ENCODE results near the gene MCUB. TPM values are rescaled to one million over a fixed set of nuclear protein-coding genes. Genes with fewer than 3 reads are reported as not detected.

MCUB gene
- total and polyA plus RNA-seq, 2 donors (not counting 3 experiments of a cell fraction or from before 2014, with no cell fraction given) = 32.5 to 53.8 TPM

DNA sequence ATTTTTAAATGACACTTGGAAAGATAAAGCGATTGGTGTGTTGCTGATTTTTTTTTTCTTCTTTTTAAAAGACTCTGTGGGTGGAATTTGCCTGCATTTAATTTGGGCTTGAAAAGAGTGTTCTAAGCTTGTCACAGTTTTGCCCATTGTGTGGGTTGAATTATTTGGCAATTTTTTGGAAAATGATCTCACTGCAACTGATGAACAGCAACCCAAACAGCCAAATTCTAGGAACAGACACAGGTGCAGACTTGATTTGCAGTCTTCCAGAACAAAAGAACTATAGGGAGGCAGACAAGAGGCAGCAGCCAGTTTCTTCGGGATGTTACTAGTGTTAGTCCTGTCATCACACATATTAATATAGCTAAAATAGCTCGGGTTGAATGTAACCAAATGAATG, 102.7 kb downstream of the MCUB start:
- no peaks in the 10 kb centered on the region for H3K79me2 ChIP-seq (ENCODE audit: control insufficient read depth, insufficient read depth, low read length)
- H3K9ac ChIP-seq (replicated peaks; ENCODE audit: extremely low read depth, insufficient read depth, low read length) = no peak overlapping the region
- CTCF ChIA-PET = interaction anchor here (1.0 to 1.1 kb wide), 2 partner anchors 10 to 230 kb away, joined by 3 to 4 read pairs; no protein-coding TSS in a partner anchor
- no peaks in the 10 kb centered on the region for H3K9me1 ChIP-seq (replicated peaks; ENCODE audit: control insufficient read depth, extremely low read depth, insufficient read depth, low read length)
- no TSS peak for BruUV-seq (replicated peaks)
- intact Hi-C loops (cut with micrococcal nuclease) (no loop called here), dilution Hi-C loops (cut with MboI; ENCODE audit: extremely low pct_ligation_motif_present, low sequenced_read_pairs) (no loop called here)
- no peak for FAIRE-seq
- TF ChIP-seq POLR2AphosphoS5 (IDR thresholded peaks at IDR 0.05; ENCODE audit: insufficient read depth, low read depth, low read length) = no peak
- no peak for TF ChIP-seq GATA2 (IDR thresholded peaks at IDR 0.05; ENCODE audit: insufficient read depth, insufficient read length, low read depth, low read length)
- TF ChIP-seq, protein P1, sequence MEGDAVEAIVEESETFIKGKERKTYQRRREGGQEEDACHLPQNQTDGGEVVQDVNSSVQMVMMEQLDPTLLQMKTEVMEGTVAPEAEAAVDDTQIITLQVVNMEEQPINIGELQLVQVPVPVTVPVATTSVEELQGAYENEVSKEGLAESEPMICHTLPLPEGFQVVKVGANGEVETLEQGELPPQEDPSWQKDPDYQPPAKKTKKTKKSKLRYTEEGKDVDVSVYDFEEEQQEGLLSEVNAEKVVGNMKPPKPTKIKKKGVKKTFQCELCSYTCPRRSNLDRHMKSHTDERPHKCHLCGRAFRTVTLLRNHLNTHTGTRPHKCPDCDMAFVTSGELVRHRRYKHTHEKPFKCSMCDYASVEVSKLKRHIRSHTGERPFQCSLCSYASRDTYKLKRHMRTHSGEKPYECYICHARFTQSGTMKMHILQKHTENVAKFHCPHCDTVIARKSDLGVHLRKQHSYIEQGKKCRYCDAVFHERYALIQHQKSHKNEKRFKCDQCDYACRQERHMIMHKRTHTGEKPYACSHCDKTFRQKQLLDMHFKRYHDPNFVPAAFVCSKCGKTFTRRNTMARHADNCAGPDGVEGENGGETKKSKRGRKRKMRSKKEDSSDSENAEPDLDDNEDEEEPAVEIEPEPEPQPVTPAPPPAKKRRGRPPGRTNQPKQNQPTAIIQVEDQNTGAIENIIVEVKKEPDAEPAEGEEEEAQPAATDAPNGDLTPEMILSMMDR (IDR thresholded peaks at IDR 0.05; ENCODE audit: extremely low read depth in 1 of 2, insufficient read depth in 1 of 2, low read depth in 1 of 2, low read length in 2 of 2) = no peak
- no peak overlapping the region for H2AFZ ChIP-seq (ENCODE audit: low read depth, low read length)
- no peaks in the 10 kb centered on the region for H3K4me1 ChIP-seq (ENCODE audit: control insufficient read depth, extremely low read depth, insufficient read depth, low read length)
- no peak for DNase-seq (ENCODE audit: low read depth, low spot score)
- no peak overlapping the region for H3K4me3 ChIP-seq (replicated peaks in 1 of 3; ENCODE audit: insufficient read depth in 1 of 3, low read depth in 1 of 3, low read length in 3 of 3)
- POLR2A ChIA-PET = no interaction called here
- no peak overlapping the region for H3K27ac ChIP-seq (ENCODE audit: insufficient read depth, low read depth, low read length)
- H3K4me2 ChIP-seq (ENCODE audit: insufficient read depth, low read length) = no peak overlapping the region
- no peaks in the 10 kb centered on the region for H3K9me3 ChIP-seq (replicated peaks; ENCODE audit: control insufficient read depth, insufficient read depth, low read length)
- H4K20me1 ChIP-seq (replicated peaks; ENCODE audit: control insufficient read depth, extremely low read depth, insufficient read depth, low read length) = no peaks in the 10 kb centered on the region
- H3K27me3 ChIP-seq (ENCODE audit: control insufficient read depth in 2 of 2, insufficient read depth in 2 of 2, low read length in 2 of 2) = no peaks in the 10 kb centered on the region
- H3K36me3 ChIP-seq (ENCODE audit: control insufficient read depth in 2 of 2, extremely low read depth in 1 of 2, insufficient read depth in 2 of 2, low read length in 2 of 2) = no peaks in the 10 kb centered on the region

DNA sequence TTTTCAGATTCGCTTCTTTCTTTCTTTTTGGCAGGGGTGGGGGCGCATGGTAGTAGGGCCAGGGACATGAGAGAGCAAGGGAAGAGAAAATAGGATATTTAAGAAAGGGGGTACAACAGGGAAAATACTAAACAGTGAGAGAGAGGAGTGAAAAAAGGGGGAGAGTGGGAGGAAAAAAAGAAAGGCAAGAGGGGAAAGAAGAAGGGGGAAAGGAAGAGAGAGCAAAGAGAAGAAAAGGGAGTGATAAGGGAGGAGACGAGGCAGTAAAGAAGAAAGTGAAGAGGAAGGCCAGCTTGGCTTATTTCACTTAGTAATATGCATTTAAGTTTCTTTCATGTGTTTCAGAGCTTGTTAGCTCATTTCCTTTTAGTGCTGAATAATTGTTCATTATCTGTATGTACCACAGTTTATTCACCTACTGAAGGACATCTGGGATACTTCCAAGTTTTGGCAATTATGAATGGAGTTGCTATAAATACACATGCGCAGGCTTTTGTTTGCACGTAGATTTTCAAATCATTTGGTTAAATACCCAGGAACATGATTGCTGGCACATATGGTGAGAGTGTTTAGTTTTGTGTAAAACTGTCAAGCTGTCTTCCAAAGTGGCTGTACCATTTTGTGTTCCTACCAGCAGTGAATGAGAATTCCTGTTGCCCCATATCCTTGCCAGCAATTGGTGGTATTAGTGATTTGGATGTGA, 105.9 kb downstream of the MCUB start:
- no TSS peak for BruUV-seq (replicated peaks)
- Histone ChIP-seq H3K27me3 (ENCODE audit: control insufficient read depth in 2 of 2, insufficient read depth in 2 of 2, low read length in 2 of 2) (no peaks in the 10 kb centered on the region), H3K27ac (ENCODE audit: insufficient read depth, low read depth, low read length) (no peak overlapping the region), H3K4me3 (replicated peaks in 1 of 3; ENCODE audit: insufficient read depth in 1 of 3, low read depth in 1 of 3, low read length in 3 of 3) (no peak overlapping the region), H3K9me1 (replicated peaks; ENCODE audit: control insufficient read depth, extremely low read depth, insufficient read depth, low read length) (no peaks in the 10 kb centered on the region), H3K79me2 (ENCODE audit: control insufficient read depth, insufficient read depth, low read length) (no peaks in the 10 kb centered on the region), H3K4me1 (ENCODE audit: control insufficient read depth, extremely low read depth, insufficient read depth, low read length) (no peaks in the 10 kb centered on the region), H3K4me2 (ENCODE audit: insufficient read depth, low read length) (no peak overlapping the region), H3K9me3 (replicated peaks; ENCODE audit: control insufficient read depth, insufficient read depth, low read length) (no peaks in the 10 kb centered on the region), H3K9ac (replicated peaks; ENCODE audit: extremely low read depth, insufficient read depth, low read length) (no peak overlapping the region), H3K36me3 (ENCODE audit: control insufficient read depth in 2 of 2, extremely low read depth in 1 of 2, insufficient read depth in 2 of 2, low read length in 2 of 2) (no peaks in the 10 kb centered on the region), H4K20me1 (replicated peaks; ENCODE audit: control insufficient read depth, extremely low read depth, insufficient read depth, low read length) (no peaks in the 10 kb centered on the region), H2AFZ (ENCODE audit: low read depth, low read length) (no peak overlapping the region)
- POLR2A ChIA-PET = no interaction called here
- no peak for FAIRE-seq
- CTCF ChIA-PET = interaction anchor here (1.0 kb wide), 1 partner anchor 11 kb away, joined by 3 read pairs; no protein-coding TSS in a partner anchor
- DNase-seq (ENCODE audit: low read depth, low spot score) = peak; percentile 56
- intact Hi-C loops (cut with micrococcal nuclease) = no loop called here
- dilution Hi-C loops (cut with MboI; ENCODE audit: extremely low pct_ligation_motif_present, low sequenced_read_pairs) = no loop called here
- TF ChIP-seq MYC (IDR thresholded peaks at IDR 0.05; ENCODE audit: low read depth, low read length) (no peak), POLR2AphosphoS5 (IDR thresholded peaks at IDR 0.05; ENCODE audit: insufficient read depth, low read depth, low read length) (no peak), FOS (IDR thresholded peaks at IDR 0.05; ENCODE audit: borderline replicate concordance, insufficient read depth, low read length) (no peak), GATA2 (IDR thresholded peaks at IDR 0.05; ENCODE audit: insufficient read depth, insufficient read length, low read depth, low read length) (no peak), POLR2A (IDR thresholded peaks at IDR 0.05; ENCODE audit: low read depth, low read length) (no peak)
- TF ChIP-seq, protein P2, sequence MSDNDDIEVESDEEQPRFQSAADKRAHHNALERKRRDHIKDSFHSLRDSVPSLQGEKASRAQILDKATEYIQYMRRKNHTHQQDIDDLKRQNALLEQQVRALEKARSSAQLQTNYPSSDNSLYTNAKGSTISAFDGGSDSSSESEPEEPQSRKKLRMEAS (IDR thresholded peaks at IDR 0.05; ENCODE audit: insufficient read depth, insufficient read length) = no peak

Measured in endothelial cell of umbilical vein (primary cell).